Neural crest cell (in vitro differentiated cells): ENCODE measurements around the gene EVA1C. TPM values are rescaled to one million over a fixed set of nuclear protein-coding genes. Genes with fewer than 3 reads are reported as not detected.
"Not testable (repeated sequence)": the region's sequence is repeated elsewhere in the genome, so short reads cannot be mapped to it uniquely, and the experiment has no call there.

ENCODE experiments used
- DNase-seq: peaks from one replicate; pipeline ENCODE4 v3.0.0; 2021; ENCODE audit warnings: low read depth, mixed read lengths, low spot score
- H3K27ac Mint-ChIP-seq: one replicate; pipeline ENCODE4 v1.8.0; 2021; ENCODE audit warnings: mild to moderate bottlenecking, mixed read lengths; ENCODE audit not compliant: unreplicated experiment
- H3K27me3 Mint-ChIP-seq: 2 replicates; pipeline ENCODE4 v1.8.0; 2021; ENCODE audit warnings: low read depth, mild to moderate bottlenecking, mixed read lengths
- H3K36me3 Mint-ChIP-seq: 2 replicates; pipeline ENCODE4 v1.8.0; 2021; ENCODE audit warnings: low read depth, mild to moderate bottlenecking, mixed read lengths
- H3K4me1 Mint-ChIP-seq: 2 replicates; pipeline ENCODE4 v1.8.0; 2021; ENCODE audit warnings: mixed read lengths
- H3K4me3 Mint-ChIP-seq: one replicate; pipeline ENCODE4 v1.8.0; 2021; ENCODE audit warnings: mild to moderate bottlenecking, mixed read lengths
- H3K9me3 Mint-ChIP-seq: 2 replicates; pipeline ENCODE4 v1.8.0; 2021; ENCODE audit warnings: mixed read lengths
- CTCF ChIP-seq: fragments of 200-600 bp; sonication (generic); conservative IDR thresholded peaks from 2 replicates; pipeline ENCODE4 v1.5.0; 2021; ENCODE audit warnings: antibody characterized with exemption, mild to moderate bottlenecking
- total RNA-seq: library from RNA; stranded (reverse); gene quantifications from 2 replicates; pipeline ENCODE4 v1.2.1, GENCODE V29; 2021

EVA1C gene
- total RNA-seq, 1 donor from 2014 or later = not detected

- no peak for TF ChIP-seq CTCF
- Mint-ChIP-seq H3K27ac (peak overlapping the region; percentile 64), H3K9me3 (peaks cover 9% of the 10 kb centered on the region), H3K27me3 (peaks cover 9% of the 10 kb centered on the region), H3K4me3 (no peak overlapping the region), H3K36me3 (peaks cover 6% of the 10 kb centered on the region), H3K4me1 (no peaks in the 10 kb centered on the region)
- DNase-seq = no peak
Measured at GRCh38 chr21:32426592-32427051, 14.1 kb downstream of the EVA1C start.

DNA sequence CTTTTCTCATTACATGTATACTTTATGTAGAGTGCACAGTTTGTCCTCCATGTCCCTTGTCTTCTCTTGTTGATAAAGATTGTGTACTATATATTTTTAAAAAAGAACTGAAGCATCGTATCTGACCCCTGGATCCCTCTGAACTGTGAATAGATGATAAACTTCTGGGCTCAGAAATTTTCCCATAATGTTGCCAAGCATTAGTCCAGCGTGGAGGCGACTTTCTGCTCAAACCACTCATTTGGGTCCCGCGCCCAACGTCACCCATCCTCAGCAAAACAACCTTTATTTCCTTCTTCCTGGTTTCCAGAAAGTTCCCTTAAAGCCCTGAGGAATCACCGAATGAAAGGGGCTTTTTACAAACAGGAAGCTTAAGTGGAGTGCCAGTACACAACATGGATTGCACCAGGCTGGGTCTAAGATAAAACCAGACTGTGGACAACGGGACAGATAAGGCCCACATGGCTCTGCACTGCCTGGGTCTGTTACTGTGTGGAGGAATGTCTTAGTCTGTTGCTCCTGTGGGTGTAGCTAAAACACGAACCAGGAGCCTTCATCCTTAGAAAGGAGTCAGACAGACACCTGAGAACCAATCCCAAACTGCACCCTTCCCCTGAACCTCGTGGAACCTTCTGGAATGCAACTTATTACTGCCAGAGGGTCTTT lies 15.6 kb downstream of the EVA1C start:
- DNase-seq = no peak
- H3K27ac Mint-ChIP-seq = no peak overlapping the region
- no peak for TF ChIP-seq CTCF
- H3K4me3 Mint-ChIP-seq = no peak overlapping the region
- H3K9me3 Mint-ChIP-seq = peaks cover 3% of the 10 kb centered on the region
- no peaks in the 10 kb centered on the region for H3K4me1 Mint-ChIP-seq
- peaks cover 6% of the 10 kb centered on the region for H3K27me3 Mint-ChIP-seq
- peaks cover under 1% of the 10 kb centered on the region for H3K36me3 Mint-ChIP-seq

DNA sequence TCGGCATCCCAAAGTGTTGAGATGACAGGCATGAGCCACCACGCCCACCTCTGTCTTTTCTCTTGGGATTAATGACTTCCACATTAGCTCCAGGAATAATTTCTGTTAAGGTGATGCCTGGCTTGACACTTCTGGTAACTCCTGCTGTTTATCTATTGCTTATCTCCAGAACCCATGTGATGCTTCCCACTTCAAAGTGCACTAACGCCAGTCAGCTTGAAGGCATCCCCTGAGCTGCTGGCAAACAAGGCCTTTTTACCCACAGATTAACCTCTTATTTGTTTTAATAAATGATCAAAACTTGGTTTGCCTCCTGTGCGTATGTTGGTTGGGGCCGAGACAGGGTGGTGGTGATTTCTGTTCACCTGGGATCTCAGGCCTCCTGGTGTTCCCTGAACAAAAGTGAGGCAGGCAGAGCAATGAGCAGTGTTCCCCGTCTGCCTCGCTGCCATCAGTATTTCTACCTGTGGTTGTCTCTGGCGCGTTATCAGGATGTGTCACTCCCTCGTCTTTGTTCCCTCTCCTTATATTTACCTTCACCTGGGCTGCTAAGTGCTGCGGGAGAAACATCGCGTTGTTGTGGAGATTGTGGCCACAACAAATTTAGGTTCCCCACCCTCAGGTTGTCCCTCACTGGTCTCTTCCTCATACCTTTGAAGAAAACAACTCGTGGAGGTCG lies 20.6 kb downstream of the EVA1C start:
- not testable (repeated sequence) for H3K4me3 Mint-ChIP-seq

DNA sequence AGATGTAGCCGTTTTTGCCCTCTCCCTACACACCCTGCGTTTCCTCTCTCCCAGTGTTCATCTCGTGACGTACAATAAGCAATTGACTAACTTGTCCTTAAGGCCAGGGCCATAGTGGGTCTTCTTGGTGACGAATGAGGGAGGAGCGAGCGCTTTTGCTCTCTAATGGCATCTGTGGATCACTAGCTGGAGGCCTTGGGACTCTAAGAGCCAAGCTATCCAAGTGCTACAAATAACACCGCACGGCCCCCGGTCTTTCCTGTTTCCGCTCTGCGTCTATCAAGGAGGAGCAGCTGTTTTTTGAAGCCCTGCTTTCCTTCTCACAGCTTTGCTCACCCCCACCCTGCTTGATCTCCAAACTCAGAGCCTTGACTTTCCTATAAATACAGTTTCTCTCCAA lies 25.2 kb downstream of the EVA1C start:
- no peak for TF ChIP-seq CTCF
- peaks cover 5% of the 10 kb centered on the region for H3K9me3 Mint-ChIP-seq
- H3K36me3 Mint-ChIP-seq = no peaks in the 10 kb centered on the region
- no peak overlapping the region for H3K4me3 Mint-ChIP-seq
- DNase-seq = no peak
- H3K27ac Mint-ChIP-seq = peak overlapping the region; percentile 54
- no peaks in the 10 kb centered on the region for H3K27me3 Mint-ChIP-seq
- H3K4me1 Mint-ChIP-seq = no peaks in the 10 kb centered on the region

More for the DNA sequence above, 20.6 kb downstream of the EVA1C start:
- H3K36me3 Mint-ChIP-seq, H3K9me3 Mint-ChIP-seq, H3K27me3 Mint-ChIP-seq, DNase-seq, H3K4me1 Mint-ChIP-seq: not testable (repeated sequence)
- peak overlapping the region; percentile 14 for H3K27ac Mint-ChIP-seq

- no peak for TF ChIP-seq CTCF
- Mint-ChIP-seq H3K27me3 (peaks cover 15% of the 10 kb centered on the region), H3K27ac (no peak overlapping the region), H3K4me1 (no peaks in the 10 kb centered on the region), H3K4me3 (no peak overlapping the region), H3K36me3 (no peaks in the 10 kb centered on the region), H3K9me3 (peaks cover 12% of the 10 kb centered on the region)
- DNase-seq = no peak
Measured at GRCh38 chr21:32442566-32443318, 30.2 kb downstream of the EVA1C start.

DNA sequence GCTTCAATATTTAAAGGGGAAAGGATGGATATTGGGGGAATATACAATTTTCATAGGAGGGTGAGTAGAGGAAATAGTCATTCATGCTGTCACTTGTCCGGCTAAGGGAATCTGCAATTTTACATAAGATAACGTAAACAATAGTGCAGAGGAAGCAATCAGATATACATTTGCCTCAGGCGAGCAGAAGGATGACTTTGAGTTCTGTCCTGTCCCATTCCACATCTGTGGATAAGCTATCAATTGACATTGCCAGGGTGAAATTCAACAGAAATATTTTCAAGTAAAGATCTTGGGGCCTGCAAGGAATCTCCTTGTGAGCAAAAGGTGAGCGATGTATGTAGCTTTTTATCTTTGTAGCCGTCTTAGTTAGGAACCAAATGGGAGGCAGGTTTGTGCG lies 32.6 kb downstream of the EVA1C start:
- Mint-ChIP-seq H3K4me3 (no peak overlapping the region), H3K9me3 (peaks cover 11% of the 10 kb centered on the region), H3K27me3 (peaks cover 15% of the 10 kb centered on the region), H3K27ac (no peak overlapping the region), H3K4me1 (no peaks in the 10 kb centered on the region), H3K36me3 (no peaks in the 10 kb centered on the region)
- TF ChIP-seq CTCF = no peak
- DNase-seq = no peak

GRCh38 chr21:32446440-32446839 lies 33.9 kb downstream of the EVA1C start:
- H3K4me1 Mint-ChIP-seq, H3K4me3 Mint-ChIP-seq, H3K9me3 Mint-ChIP-seq, DNase-seq, H3K36me3 Mint-ChIP-seq: not testable (repeated sequence)
- H3K27ac Mint-ChIP-seq = peak overlapping the region; percentile 43
- H3K27me3 Mint-ChIP-seq = peaks cover 15% of the 10 kb centered on the region
